Superior temporal gyrus (tissue), 1 donor: Measurements from ENCODE around the gene BSND.

Experiments
- DNase-seq: peaks from one replicate; pipeline ENCODE4 v3.0.0-alpha.2; 2016; ENCODE audit errors: extremely low spot score

The BSND gene

DNA sequence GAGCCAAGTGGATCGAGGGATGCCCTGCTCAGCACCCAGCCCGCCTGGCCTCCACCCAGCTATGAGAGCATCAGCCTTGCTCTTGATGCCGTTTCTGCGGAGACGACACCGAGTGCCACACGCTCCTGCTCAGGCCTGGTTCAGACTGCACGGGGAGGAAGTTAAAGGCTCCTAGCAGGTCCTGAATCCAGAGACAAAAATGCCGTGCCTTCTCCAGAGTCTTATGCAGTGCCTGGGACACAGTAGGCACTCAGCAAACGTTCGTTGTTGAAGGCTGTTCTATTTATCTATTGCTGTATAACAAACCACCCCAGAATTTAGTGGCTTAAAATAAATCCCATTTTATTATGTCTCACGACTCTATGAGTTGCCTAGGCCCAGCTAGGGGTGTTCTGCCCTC, 6.8 kb upstream of the BSND start:
- no peak for DNase-seq

DNA sequence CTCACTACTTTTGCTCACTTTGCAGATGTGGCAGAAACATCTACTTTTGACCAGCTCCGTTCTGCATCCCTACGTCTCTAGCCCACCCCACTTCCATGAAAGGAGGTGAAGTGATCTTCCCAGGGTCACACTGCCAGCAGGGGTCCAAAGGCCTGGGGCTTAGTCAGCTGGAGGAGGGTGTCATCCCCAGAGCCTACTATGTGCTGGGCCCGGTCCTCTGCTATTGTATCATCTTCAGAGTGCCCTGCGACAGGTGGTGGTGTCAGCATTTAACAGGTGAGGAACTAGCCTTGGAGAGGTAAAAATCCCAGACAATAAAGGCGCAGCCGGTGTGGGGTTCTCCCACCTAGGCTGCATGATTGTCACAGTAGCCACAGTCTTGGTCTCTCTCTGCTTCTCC, 5.6 kb upstream of the BSND start:
- DNase-seq = no peak

DNA sequence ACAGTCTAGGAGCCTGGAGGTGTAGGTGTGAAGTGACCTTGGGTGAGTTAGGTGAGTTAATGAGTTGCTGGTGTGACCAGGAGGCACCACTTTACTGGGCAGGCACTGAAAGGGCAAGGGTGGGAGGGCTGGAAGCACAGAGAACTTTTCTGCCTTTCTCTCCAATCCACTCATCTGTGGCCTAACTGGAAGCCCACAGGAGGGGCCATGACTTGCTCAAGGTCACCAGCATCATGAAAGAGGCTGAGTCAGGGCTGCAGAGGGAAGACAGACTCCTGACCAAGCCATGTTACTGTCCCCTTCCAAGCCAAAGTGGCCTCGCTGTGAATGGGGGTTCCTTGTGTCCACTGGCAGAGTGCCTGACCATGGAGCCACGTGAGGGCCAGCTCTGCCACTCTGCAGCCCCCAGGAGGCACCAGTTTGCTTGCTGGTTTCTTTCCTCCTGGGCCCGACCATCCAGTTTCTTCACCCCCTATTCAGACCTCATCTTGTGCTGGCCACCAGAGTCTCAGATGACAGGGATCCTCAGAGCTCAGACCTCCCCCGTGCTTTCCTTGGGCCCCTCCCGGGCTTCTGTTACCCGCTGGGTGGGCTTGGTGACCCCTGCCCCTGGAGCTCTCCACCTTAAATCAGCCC, 4.3 kb upstream of the BSND start:
- DNase-seq = no peak

DNA sequence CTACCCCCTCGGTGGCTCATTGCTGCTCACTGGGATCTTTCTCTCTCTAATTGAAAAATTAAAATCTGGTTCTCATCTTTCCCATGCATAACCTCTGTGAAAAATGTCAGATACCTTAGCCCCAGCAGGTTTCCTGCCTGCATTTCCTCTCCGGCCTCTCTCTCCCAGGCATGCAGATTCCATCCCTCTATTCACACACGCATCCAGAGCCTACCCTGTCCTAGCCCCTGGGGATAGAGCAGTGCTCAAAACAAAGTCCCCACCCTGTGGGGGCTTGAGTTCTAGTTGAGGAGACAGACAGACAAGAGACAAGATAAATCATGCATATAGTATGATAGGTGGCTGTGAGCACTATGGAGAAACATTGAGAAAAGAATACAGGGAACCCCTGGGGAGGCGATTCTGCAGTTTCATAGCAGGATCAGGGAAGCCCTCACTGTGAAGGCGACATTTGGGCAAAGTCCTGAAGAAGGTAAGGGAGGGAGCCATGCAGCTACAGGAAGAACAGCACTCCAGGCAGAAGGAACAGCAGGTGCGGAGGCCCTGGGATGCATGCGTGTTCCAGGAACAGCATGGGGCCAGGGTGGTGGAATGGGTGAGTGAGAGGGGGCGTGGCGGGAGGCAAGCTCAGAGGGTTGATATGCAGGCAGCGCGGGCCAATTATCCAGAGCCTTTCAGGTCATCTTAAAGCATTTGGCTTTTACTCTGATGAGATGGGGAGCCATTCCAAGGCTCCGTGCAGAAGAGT, 3.5 kb upstream of the BSND start:
- DNase-seq = no peak

DNA sequence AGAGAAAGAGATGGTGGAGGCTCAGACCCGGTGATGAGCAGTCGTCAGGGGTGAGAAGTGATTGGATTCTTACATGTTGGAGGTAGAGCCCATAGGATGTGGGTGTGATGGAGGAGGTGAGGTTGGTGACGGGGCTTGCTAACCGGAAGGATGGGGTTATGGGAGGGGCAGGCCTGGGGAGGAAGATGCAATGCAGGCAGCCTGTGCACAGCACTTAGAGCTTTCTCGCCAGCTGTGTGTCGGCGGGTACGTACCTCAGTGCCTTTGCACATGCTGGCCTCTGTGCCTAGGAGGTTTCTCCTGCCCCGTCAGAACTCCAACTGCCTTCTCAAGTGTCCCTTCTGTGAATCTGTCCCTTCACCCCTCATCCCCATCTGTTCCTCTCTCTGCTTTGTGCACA, 2.9 kb upstream of the BSND start:
- no peak for DNase-seq

DNA sequence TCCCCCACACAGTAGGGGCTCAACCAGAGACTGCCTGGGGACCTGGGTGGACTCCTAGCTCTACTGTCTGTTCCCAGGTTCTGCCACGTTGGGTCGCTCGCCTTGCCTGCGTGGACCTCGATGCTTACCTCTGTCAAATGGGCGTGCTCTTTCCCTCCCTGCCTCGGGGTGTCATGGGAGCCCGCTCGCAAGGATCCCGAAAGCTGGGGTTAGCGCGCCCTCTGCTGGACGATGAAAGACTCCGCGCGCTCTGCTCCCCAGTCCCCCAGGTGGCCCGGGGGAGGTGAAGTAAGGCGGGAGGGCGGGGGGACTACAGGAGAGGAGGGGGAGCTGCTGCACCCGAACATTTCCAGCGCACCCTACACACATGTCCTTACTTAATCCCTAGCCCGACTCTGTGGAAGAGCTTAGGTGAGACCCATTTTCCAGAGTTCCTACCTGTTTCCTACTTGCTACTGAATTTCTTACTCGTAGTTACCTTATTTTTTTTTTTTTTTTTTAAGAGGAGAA, 2.3 kb upstream of the BSND start:
- DNase-seq = peak; percentile 70

DNA sequence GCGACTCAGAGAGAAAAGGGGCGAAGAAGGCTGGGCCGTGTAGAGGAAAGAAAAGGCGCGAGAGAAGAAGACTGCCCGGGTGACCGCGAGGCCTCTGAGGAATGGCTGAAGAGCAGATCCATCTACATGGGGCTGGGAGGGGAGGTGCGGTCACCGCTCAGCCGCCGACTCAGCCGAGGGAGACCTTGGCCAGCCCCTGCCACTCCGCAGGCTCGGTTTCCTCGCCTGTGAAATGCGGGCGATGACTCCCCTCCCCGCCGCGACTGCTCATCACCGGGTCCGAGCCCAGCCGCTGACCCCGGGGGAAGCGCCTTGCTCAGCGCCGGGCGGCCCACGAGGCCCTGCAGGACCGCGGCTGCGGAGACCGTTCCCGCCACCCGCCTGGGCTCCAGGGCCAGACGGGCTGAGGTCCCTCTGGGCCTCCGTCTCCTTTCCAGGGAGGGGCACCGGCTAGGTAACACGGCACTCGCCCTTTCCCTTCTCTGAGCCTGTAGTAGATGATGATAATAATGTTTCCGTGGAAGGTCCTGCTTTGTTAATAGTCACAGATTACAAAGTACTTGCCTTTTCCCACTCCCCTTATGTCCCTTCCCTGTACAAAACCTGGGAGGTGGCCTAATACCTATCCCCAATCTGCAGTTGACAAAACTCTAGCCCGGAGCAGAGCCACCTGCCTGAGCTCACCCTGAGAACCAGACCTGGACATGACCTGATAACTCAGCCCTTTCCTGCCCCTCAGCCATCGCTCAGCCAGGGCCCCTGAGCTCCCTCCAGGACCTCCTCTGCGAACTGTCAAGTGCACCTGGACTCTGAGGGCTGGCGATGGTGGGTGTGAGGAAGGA, 1.6 kb upstream of the BSND start:
- no peak for DNase-seq

DNA sequence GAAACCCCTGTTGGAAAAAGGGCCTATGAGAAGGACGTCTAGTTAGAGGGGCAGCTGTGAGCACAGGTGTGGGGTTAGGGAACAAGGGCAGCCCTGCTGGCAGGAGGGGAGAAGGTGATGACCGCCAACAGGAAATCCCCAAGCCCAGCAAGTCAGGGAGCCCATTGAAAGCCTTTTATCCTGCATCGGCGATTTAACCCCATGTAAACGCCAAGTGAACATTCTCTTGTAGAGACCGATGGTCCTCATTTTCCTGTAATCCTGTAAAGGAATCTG, 1.1 kb upstream of the BSND start:
- DNase-seq = no peak

DNA sequence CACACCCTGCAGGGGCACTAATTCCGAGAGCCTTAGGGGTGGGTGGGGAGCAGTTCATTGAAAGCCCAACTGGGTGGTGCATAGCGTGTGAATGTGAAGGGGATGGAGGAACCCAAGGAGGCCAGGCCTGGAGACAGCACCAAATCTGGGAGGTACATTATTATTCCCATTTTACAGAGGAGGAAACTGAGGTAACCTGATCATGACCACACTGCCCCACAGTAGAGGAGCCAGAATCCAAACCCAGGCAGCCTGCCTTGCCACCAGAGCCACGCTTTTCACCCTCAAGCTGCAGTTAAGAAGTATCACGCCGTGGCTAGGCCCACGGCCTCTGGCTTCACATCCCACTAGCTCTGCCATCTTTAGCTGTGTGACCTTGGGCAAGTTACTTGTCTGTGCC, 633 bp upstream of the BSND start:
- no peak for DNase-seq

DNA sequence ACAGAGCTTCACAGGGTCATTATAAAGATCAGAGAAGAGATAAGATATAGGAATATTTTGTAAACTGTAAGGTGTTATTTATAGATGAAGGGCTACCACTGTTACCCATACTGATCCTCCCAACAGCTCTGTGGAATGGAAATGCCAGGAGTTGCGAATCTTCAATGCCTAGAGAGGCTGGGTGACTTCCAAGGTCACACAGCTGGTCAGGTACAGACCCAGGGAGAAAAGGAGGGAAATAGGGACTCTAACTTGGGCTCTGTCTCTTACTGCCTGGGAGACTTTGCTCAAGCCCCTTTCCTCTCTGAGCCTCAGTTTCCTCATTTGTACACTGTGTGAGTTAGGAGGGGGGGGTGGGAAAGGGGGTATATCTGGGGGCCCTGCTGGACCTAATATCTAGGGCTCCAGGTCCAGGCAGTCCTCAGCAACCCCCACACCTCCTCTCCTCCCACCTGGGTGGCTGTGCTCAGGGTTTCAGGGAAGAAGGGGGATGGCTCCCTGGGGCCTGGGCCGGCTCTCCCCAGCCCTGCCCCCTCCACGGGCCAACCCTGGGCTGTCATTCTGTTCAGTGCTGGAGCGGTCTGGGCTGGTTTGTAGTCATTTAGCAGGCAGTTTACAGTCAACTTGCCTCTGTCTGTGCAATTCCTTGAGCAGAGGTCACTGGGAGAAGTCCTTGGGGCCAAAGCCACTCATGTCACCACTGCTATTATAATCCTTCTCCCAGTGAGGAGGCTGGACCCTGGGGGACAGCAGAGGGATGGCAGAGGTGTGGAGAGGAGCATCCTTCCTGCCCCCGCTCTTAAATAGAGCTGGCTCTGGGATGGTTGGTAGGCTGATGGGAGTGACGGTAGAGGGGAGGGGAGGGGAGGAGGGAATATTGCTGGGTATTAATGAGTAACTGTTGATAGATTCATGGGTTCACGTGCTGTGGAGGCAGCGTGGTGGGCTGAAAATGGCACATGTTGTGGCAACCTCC, 1.7 kb downstream of the BSND start:
- DNase-seq = no peak

DNA sequence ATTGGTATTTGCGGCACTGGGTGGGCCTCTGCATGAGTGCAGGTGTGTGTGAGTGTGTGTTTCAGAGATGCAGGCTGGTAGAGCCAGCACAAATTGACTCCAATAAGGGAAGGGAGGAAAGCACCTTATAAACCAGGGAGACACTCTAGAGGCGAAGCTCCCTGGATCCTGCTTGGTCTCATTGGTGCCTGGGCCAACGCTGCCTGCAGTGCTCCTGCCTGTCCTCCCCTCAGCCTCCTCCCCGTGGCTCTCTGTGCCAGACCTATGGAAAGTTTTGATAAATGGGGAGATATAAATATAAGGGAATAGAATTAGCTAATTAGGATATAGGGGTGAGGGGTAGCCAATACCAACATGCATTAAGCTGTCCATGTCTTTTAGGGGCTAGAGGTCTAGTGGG, 2.6 kb downstream of the BSND start:
- DNase-seq = no peak

DNA sequence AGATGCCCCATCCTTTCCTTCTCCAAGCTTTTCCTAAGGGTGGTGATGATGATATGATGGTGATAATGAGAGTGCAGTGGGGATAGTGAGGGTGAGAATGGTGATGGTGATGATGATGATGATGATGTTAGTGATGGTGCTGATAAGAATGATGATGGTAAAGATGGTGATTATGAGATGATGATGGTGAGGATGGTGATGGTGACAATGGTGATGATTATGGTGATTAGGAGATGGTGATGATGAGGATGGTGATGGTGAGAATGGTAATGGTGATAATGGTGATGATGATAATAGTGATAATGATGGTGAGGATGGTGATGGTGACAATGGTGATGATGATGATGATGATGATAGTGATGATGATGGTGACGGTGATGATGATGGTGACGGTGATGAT, 4.0 kb downstream of the BSND start:
- DNase-seq = no peak

DNA sequence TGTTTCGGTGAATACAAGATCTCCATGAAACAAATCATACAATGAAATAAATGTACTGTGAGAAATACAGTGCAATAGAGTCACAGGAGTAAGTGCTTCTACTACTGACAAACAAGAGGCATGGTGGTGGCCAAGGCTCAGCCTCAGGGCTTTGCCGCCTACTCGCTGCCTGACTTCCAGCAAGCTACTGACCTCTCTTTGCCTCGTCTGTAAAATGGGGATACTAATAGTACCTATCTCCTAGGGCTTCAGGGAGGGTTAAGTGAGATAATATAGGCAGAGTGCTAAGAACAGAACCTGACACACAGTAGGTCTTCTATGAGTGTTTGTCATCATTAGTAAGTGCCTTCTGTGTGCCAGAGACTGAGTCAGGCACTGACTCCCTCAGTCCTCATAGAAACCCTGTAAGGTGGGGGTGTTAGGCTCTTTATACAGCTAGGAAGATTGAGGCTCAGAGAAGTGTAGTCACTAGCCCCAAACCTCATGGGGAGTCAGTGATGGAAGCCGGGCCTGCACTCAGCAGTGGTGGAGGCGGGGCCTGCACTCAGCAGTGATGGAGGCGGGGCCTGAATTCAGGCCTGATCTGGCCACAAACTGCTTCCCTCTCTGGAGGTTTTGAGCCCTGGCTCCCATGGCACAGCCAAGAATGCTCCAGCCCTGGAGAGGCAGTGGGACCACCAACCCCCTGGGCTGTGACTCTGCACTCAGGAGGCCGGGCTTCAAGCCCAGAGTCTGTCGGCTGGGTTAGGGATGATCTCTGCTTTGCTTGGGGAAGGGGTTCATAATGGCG, 6.8 kb downstream of the BSND start:
- no peak for DNase-seq

DNA sequence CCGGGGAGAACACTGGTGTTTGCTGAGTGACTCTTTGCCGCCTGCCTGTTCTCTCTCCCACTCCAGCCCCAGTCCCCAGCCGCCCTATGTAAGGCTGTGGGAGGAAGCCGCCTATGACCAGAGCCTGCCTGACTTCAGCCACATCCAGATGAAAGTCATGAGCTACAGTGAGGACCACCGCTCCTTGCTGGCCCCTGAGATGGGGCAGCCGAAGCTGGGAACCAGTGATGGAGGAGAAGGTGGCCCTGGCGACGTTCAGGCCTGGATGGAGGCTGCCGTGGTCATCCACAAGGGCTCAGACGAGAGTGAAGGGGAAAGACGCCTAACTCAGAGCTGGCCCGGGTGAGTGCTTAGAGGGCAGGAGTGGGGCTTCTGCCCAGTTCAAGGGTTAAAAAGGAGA, 8.2 kb downstream of the BSND start:
- DNase-seq = no peak

DNA sequence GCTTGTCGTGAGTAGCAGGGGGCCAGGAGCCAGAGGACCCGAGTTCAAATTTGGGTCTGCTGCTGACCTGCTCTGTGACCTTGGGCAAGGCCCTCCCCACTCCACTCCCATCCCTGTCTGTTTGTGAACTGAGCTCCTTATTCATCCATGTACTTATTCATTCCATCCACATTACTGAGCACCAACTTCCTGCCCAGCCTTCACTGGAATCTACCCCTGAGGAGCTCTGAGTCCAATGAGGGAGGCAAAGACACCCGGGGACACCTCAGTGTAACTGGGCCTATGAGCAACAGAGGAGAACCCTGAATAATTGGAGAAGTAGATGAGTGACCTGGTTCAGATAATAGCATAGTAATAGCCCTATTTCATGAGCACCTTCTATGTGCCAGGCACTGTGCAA, 8.9 kb downstream of the BSND start:
- no peak for DNase-seq

DNA sequence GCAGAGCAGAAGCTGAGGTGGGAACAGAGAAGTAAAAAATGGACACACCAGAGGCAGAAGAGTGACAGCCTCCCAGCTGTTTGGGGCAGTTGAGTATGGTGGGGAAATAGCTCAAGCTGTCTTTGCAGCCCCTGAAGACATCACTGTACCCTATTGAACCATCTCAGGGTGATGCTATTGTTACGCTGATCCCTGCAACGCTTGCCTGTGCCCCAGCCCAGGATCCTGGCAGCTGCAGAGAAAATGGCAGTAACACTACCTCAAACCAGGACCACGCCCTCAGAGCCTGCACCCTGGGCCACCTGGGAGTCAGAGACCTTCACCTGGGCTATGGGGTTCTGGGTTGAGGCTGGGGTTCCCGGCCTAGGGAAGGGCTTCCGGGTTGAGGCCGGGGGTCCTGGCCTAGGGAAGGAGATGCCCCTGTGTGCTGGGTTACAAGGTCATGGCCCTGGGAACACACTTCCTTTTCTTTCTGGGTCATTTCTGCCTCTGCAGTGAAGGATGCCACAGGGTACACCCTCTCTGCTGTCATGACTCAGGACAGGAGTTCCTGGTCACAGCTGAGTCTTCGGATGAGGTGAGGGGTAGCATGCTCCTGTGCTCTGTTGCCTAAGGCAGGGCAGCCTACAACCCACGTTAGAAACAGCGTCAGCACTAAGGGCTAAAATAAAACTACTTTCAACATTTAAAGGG, 11.6 kb downstream of the BSND start:
- no peak for DNase-seq

DNA sequence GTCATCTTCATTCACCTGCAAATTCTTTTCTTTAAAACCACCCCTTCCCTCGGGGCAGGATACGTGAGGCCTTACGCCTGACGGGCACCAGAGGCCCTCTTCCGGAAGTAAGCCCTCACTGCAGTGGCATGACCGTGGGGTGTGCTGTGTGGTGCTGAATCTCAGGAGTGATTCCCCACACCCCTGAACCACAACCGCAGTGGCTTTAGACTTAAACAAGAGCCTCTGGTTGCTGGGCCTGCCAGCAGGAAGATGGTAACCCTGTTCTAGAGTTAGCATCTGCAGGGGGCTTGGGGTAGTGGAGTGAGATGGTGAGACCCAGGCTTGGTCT, 12.1 kb downstream of the BSND start:
- no peak for DNase-seq

DNA sequence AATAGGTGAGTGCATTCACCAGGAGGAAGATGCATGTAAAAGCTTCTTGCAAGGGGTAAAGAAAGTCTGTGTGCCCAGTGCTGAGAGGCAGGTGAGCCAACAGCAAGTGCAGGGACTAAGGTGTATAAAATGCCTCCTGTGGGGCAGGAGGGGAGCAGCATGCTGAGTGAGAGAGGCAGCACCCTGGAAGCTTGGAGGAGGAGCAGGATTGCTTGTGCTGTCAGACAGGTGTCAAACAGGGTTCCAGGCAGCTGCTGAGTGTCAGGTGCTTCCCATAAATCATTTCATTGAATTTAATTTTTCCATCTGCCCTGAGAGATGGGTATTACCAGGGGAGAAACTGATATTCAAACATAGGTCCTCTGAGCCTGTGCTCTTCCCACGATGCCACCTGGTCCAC, 13.9 kb downstream of the BSND start:
- DNase-seq = no peak

DNA sequence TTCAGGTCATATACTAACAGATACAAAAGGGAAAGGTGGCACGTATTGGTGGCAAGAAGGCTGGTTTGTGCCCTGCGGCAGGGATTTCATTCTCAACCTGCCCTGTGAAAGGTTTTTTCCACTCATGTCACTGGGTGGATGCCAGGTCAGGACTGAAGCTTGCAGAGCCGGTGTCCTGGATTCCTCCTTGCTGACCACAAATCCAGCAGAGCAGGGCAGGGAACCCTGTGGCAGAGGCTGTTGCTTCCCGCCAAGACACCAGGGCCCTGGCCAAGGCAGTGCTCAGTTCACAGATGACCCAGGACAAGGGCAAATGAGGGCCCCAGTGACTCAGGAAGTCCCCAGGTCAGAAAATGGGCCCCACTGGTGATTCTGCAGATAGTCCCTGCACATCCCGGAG, 16.4 kb downstream of the BSND start:
- no peak for DNase-seq
